A673 (cell line): ENCODE measurements around the gene NFASC. TPM values are rescaled to one million over a fixed set of nuclear protein-coding genes. Genes with fewer than 3 reads are reported as not detected.

Source experiments
- BruUV-seq: library from RNA; stranded (reverse); fragments of 400-500 nt; replicated peaks from 2 replicates; lab custom pipeline; 2021; lab: Mats Ljungman, UMichigan
- CTCF ChIA-PET: fragments of 300-600 bp; sonication (Branson Sonifier 250); formaldehyde crosslinking; loops from one replicate; lab custom pipeline; 2022; ENCODE audit warnings: antibody characterized with exemption; lab: Charles Lee
- POLR2A ChIA-PET: fragments of 300-600 bp; sonication (Branson Sonifier 250); formaldehyde crosslinking; loops from one replicate; lab custom pipeline; 2022; ENCODE audit warnings: antibody characterized with exemption; ENCODE audit not compliant: low non-redundant PET; lab: Charles Lee
- DNase-seq: peaks from one replicate; pipeline ENCODE4 v3.0.0-alpha.2; 2015; ENCODE audit warnings: low spot score
- H3K27ac ChIP-seq: fragments of 200-600 bp; sonication (generic); 2 replicates; pipeline ENCODE4 v1.5.1; 2016; ENCODE audit warnings: mixed run types, low read depth, mild to moderate bottlenecking, mixed read lengths, antibody characterized with exemption, low read length; ENCODE audit not compliant: poor library complexity, severe bottlenecking
- H3K27me3 ChIP-seq: fragments of 200-600 bp; sonication (generic); replicated peaks from 2 replicates; pipeline ENCODE4 v1.6.1; 2017; ENCODE audit warnings: mixed run types, low read depth, mild to moderate bottlenecking, mixed read lengths, antibody characterized with exemption, low read length; ENCODE audit not compliant: insufficient read depth, poor library complexity
- H3K36me3 ChIP-seq: fragments of 200-600 bp; sonication (generic); 2 replicates; pipeline ENCODE4 v1.6.1; 2016; ENCODE audit warnings: mixed run types, mild to moderate bottlenecking, mixed read lengths, antibody characterized with exemption, low read length; ENCODE audit not compliant: insufficient read depth, poor library complexity, severe bottlenecking
- H3K4me1 ChIP-seq: fragments of 200-600 bp; sonication (generic); 2 replicates; pipeline ENCODE4 v1.6.1; 2017; ENCODE audit warnings: mixed run types, mild to moderate bottlenecking, mixed read lengths, antibody characterized with exemption, low read length; ENCODE audit not compliant: insufficient read depth, poor library complexity, severe bottlenecking
- H3K4me3 ChIP-seq: fragments of 200-600 bp; sonication (generic); 2 replicates; pipeline ENCODE4 v1.5.1; 2016; ENCODE audit warnings: low read depth, mixed run types, mild to moderate bottlenecking, mixed read lengths, low read length; ENCODE audit not compliant: poor library complexity, severe bottlenecking
- H3K9me3 ChIP-seq: fragments of 200-600 bp; sonication (generic); 2 replicates; pipeline ENCODE4 v1.6.1; 2016; ENCODE audit warnings: mixed run types, low read depth, mild to moderate bottlenecking, mixed read lengths, antibody characterized with exemption, low read length; ENCODE audit not compliant: poor library complexity, severe bottlenecking
- EZH2 ChIP-seq: fragments of 200-600 bp; sonication (generic); IDR thresholded peaks from 2 replicates; pipeline ENCODE4 v1.6.1; 2017; ENCODE audit warnings: borderline replicate concordance, low read depth, mild to moderate bottlenecking, mixed read lengths, antibody characterized with exemption, low read length; ENCODE audit not compliant: poor library complexity, severe bottlenecking
- intact Hi-C: fragments of 100-400 bp; cut with micrococcal nuclease; formaldehyde crosslinking; loops from one replicate; pipeline ENCODE4 v1.10.0; 2022; ENCODE audit not compliant: unreplicated experiment
- total RNA-seq: library from RNA; stranded (reverse); gene quantifications from 2 replicates; pipeline ENCODE4 v1.2.3, GENCODE V29; 2021
- TF ChIP-seq, protein P1 (sequence below): fragments of 300-800, 200-600 bp; sonication (generic); conservative IDR thresholded peaks from 2 replicates; pipeline ENCODE4 v1.5.1; 2017; ENCODE audit warnings: low read depth, mild to moderate bottlenecking, antibody characterized with exemption, low read length, moderate library complexity, mixed read lengths

Gene NFASC
- total RNA-seq, 1 experiment from 2014 or later: 0.24 TPM

DNA sequence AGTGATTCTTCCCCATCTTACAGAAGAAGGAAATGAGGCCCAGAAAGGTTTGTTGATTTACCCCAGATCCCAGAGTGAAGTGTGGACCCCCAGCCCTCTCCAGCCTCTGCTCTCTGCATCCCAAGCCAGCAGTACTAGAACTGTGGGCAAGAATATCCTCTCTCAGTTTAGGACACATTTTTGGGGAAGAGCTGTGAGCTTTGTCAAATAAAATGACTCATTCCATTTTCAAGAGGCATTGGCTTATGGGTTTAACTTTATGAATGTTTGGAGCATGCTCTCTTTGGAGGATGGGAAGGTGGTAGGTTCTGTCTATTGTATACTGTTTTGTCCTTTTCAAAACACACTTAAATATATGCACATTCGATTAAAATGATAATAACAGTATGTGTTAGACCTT lies 101.8 kb downstream of the NFASC start:
- no peak overlapping the region for H3K4me3 ChIP-seq
- TF ChIP-seq, protein P1, sequence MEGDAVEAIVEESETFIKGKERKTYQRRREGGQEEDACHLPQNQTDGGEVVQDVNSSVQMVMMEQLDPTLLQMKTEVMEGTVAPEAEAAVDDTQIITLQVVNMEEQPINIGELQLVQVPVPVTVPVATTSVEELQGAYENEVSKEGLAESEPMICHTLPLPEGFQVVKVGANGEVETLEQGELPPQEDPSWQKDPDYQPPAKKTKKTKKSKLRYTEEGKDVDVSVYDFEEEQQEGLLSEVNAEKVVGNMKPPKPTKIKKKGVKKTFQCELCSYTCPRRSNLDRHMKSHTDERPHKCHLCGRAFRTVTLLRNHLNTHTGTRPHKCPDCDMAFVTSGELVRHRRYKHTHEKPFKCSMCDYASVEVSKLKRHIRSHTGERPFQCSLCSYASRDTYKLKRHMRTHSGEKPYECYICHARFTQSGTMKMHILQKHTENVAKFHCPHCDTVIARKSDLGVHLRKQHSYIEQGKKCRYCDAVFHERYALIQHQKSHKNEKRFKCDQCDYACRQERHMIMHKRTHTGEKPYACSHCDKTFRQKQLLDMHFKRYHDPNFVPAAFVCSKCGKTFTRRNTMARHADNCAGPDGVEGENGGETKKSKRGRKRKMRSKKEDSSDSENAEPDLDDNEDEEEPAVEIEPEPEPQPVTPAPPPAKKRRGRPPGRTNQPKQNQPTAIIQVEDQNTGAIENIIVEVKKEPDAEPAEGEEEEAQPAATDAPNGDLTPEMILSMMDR: no peak
- TF ChIP-seq EZH2: no peak
- ChIA-PET POLR2A (no interaction called here), CTCF (interaction anchor here (1.7 kb wide), 1 partner anchor 89 kb away, joined by 8 read pairs; no protein-coding TSS in a partner anchor)
- H3K4me1 ChIP-seq: no peaks in the 10 kb centered on the region
- intact Hi-C loops: no loop called here
- no TSS peak for BruUV-seq
- peaks cover 8% of the 10 kb centered on the region for H3K27me3 ChIP-seq
- H3K27ac ChIP-seq: no peak overlapping the region
- DNase-seq: no peak
- H3K9me3 ChIP-seq: no peaks in the 10 kb centered on the region
- H3K36me3 ChIP-seq: no peaks in the 10 kb centered on the region

DNA sequence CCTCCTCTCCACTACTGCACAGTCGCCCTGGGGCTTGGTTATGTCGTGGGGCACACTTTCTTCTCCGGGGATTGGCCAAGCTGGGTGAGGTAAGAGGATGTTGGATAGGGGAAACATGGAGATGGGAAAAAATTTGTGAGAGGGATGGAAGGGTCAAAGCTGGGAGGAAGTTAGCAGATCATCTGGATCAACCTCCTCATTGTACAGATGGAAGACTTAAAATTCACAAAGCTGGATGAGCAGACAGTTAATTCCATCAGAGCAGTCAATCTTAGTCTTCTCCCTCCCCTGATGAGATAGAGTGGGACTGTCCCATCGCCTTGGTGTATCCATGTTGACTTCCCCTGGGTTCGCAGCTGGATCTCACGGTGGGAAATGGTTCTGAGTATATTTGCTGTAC lies 102.8 kb downstream of the NFASC start:
- BruUV-seq: no TSS peak
- CTCF ChIA-PET: interaction anchor here (1.1 kb wide), 1 partner anchor 88 kb away, joined by 5 read pairs; no protein-coding TSS in a partner anchor
- POLR2A ChIA-PET: no interaction called here

DNA sequence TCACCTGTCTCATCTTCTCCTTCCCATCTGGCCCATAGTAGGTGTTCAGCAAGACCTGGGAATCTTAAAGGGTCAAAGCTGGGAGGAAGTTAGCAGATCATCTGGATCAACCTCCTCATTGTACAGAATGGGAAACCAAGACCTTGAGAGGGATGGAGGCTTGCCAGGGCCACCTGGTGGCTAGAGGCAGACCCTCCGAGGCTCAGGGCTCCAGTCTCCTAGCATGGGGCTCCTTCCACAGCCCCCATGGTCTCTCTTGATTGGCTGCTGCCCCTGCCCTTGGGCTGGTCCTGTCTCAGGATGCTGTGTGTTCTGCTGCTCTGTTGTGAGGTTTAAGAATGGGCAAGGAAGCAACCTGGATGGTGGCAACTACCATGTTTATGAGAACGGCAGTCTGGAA lies 103.7 kb downstream of the NFASC start:
- ChIA-PET POLR2A (no interaction called here), CTCF (interaction anchor here (0.6 to 1.1 kb wide), 2 partner anchors 88 to 393 kb away, joined by 3 to 5 read pairs; no protein-coding TSS in a partner anchor)
- Histone ChIP-seq H3K36me3 (no peaks in the 10 kb centered on the region), H3K9me3 (no peaks in the 10 kb centered on the region), H3K27ac (no peak overlapping the region), H3K4me1 (no peaks in the 10 kb centered on the region), H3K27me3 (peaks cover 6% of the 10 kb centered on the region), H3K4me3 (no peak overlapping the region)
- intact Hi-C loops: no loop called here
- no peak for DNase-seq
- TF ChIP-seq, protein P1: no peak
- BruUV-seq: no TSS peak

More for the DNA sequence above, 102.8 kb downstream of the NFASC start:
- H3K27ac ChIP-seq: no peak overlapping the region
- peaks cover 6% of the 10 kb centered on the region for H3K27me3 ChIP-seq
- intact Hi-C loops: no loop called here
- no peak for DNase-seq
- no peaks in the 10 kb centered on the region for H3K4me1 ChIP-seq
- H3K9me3 ChIP-seq: no peaks in the 10 kb centered on the region
- H3K4me3 ChIP-seq: no peak overlapping the region
- TF ChIP-seq, protein P1: no peak
- no peak for TF ChIP-seq EZH2
- H3K36me3 ChIP-seq: no peaks in the 10 kb centered on the region
